A673 (cell line): ENCODE results near the gene LYRM2. TPM values are rescaled to one million over a fixed set of nuclear protein-coding genes. Genes with fewer than 3 reads are reported as not detected.
"Not testable (repeated sequence)": the region's sequence is repeated elsewhere in the genome, so short reads cannot be mapped to it uniquely, and the experiment has no call there.

ENCODE experiments used
- BruUV-seq: library from RNA; stranded (reverse); fragments of 400-500 nt; replicated peaks from 2 replicates; lab custom pipeline; 2021; lab: Mats Ljungman, UMichigan
- CTCF ChIA-PET: fragments of 300-600 bp; sonication (Branson Sonifier 250); formaldehyde crosslinking; loops from one replicate; lab custom pipeline; 2022; ENCODE audit warnings: antibody characterized with exemption; lab: Charles Lee
- POLR2A ChIA-PET: fragments of 300-600 bp; sonication (Branson Sonifier 250); formaldehyde crosslinking; loops from one replicate; lab custom pipeline; 2022; ENCODE audit warnings: antibody characterized with exemption; ENCODE audit not compliant: low non-redundant PET; lab: Charles Lee
- DNase-seq: peaks from one replicate; pipeline ENCODE4 v3.0.0-alpha.2; 2015; ENCODE audit warnings: low spot score
- H3K27ac ChIP-seq: fragments of 200-600 bp; sonication (generic); 2 replicates; pipeline ENCODE4 v1.5.1; 2016; ENCODE audit warnings: mixed run types, low read depth, mild to moderate bottlenecking, mixed read lengths, antibody characterized with exemption, low read length; ENCODE audit not compliant: poor library complexity, severe bottlenecking
- H3K27me3 ChIP-seq: fragments of 200-600 bp; sonication (generic); replicated peaks from 2 replicates; pipeline ENCODE4 v1.6.1; 2017; ENCODE audit warnings: mixed run types, low read depth, mild to moderate bottlenecking, mixed read lengths, antibody characterized with exemption, low read length; ENCODE audit not compliant: insufficient read depth, poor library complexity
- H3K36me3 ChIP-seq: fragments of 200-600 bp; sonication (generic); 2 replicates; pipeline ENCODE4 v1.6.1; 2016; ENCODE audit warnings: mixed run types, mild to moderate bottlenecking, mixed read lengths, antibody characterized with exemption, low read length; ENCODE audit not compliant: insufficient read depth, poor library complexity, severe bottlenecking
- H3K4me1 ChIP-seq: fragments of 200-600 bp; sonication (generic); 2 replicates; pipeline ENCODE4 v1.6.1; 2017; ENCODE audit warnings: mixed run types, mild to moderate bottlenecking, mixed read lengths, antibody characterized with exemption, low read length; ENCODE audit not compliant: insufficient read depth, poor library complexity, severe bottlenecking
- H3K4me3 ChIP-seq: fragments of 200-600 bp; sonication (generic); 2 replicates; pipeline ENCODE4 v1.5.1; 2016; ENCODE audit warnings: low read depth, mixed run types, mild to moderate bottlenecking, mixed read lengths, low read length; ENCODE audit not compliant: poor library complexity, severe bottlenecking
- H3K9me3 ChIP-seq: fragments of 200-600 bp; sonication (generic); 2 replicates; pipeline ENCODE4 v1.6.1; 2016; ENCODE audit warnings: mixed run types, low read depth, mild to moderate bottlenecking, mixed read lengths, antibody characterized with exemption, low read length; ENCODE audit not compliant: poor library complexity, severe bottlenecking
- CTCF ChIP-seq: fragments of 300-800, 200-600 bp; sonication (generic); conservative IDR thresholded peaks from 2 replicates; pipeline ENCODE4 v1.5.1; 2017; ENCODE audit warnings: low read depth, mild to moderate bottlenecking, antibody characterized with exemption, low read length, moderate library complexity, mixed read lengths
- EZH2 ChIP-seq: fragments of 200-600 bp; sonication (generic); IDR thresholded peaks from 2 replicates; pipeline ENCODE4 v1.6.1; 2017; ENCODE audit warnings: borderline replicate concordance, low read depth, mild to moderate bottlenecking, mixed read lengths, antibody characterized with exemption, low read length; ENCODE audit not compliant: poor library complexity, severe bottlenecking
- intact Hi-C: fragments of 100-400 bp; cut with micrococcal nuclease; formaldehyde crosslinking; loops from one replicate; pipeline ENCODE4 v1.10.0; 2022; ENCODE audit not compliant: unreplicated experiment
- total RNA-seq: library from RNA; stranded (reverse); gene quantifications from 2 replicates; pipeline ENCODE4 v1.2.3, GENCODE V29; 2021

The LYRM2 gene
- total RNA-seq, 1 experiment from 2014 or later = 68.2 TPM

- Histone ChIP-seq H3K27me3 (no peaks in the 10 kb centered on the region), H3K9me3 (no peaks in the 10 kb centered on the region), H3K4me1 (peaks cover 7% of the 10 kb centered on the region), H3K4me3 (no peak overlapping the region), H3K36me3 (peaks cover 48% of the 10 kb centered on the region), H3K27ac (no peak overlapping the region)
- intact Hi-C loops = no loop called here
- TF ChIP-seq EZH2 (no peak), CTCF (no peak)
- CTCF ChIA-PET = interaction anchor here (1.1 kb wide), 1 partner anchor 466 kb away, joined by 3 read pairs; no protein-coding TSS in a partner anchor
- no peak for DNase-seq
- POLR2A ChIA-PET = no interaction called here
- no TSS peak for BruUV-seq
Observed at GRCh38 chr6:89643406-89643805, 4.9 kb upstream of the LYRM2 start.

GRCh38 chr6:89642956-89643355, 4.4 kb upstream of the LYRM2 start:
- no peak for TF ChIP-seq CTCF
- no peak for TF ChIP-seq EZH2
- BruUV-seq = TSS peak; percentile 30
- H3K9me3 ChIP-seq = no peaks in the 10 kb centered on the region
- CTCF ChIA-PET = interaction anchor here (1.1 kb wide), 1 partner anchor 465 kb away, joined by 3 read pairs; no protein-coding TSS in a partner anchor
- no peak for DNase-seq
- H3K27ac ChIP-seq = no peak overlapping the region
- intact Hi-C loops = no loop called here
- no peaks in the 10 kb centered on the region for H3K27me3 ChIP-seq
- H3K4me1 ChIP-seq = peaks cover 7% of the 10 kb centered on the region
- peaks cover 43% of the 10 kb centered on the region for H3K36me3 ChIP-seq
- H3K4me3 ChIP-seq = no peak overlapping the region
- POLR2A ChIA-PET = no interaction called here

- intact Hi-C loops, BruUV-seq, DNase-seq, CTCF ChIA-PET, H3K9me3 ChIP-seq, H3K27ac ChIP-seq, POLR2A ChIA-PET, H3K4me3 ChIP-seq, H3K27me3 ChIP-seq: not testable (repeated sequence)
- H3K4me1 ChIP-seq = peaks cover 11% of the 10 kb centered on the region
- peaks cover 37% of the 10 kb centered on the region for H3K36me3 ChIP-seq
Observed at GRCh38 chr6:89641581-89641980, 3.0 kb upstream of the LYRM2 start.

- Histone ChIP-seq H3K27me3 (no peaks in the 10 kb centered on the region), H3K9me3 (no peaks in the 10 kb centered on the region), H3K27ac (no peak overlapping the region), H3K36me3 (peaks cover 37% of the 10 kb centered on the region), H3K4me1 (peaks cover 11% of the 10 kb centered on the region), H3K4me3 (no peak overlapping the region)
- intact Hi-C loops = no loop called here
- TF ChIP-seq EZH2 (no peak), CTCF (no peak)
- POLR2A ChIA-PET = interaction anchor here (0.6 kb wide), 1 partner anchor 52 kb away, joined by 16 read pairs; no protein-coding TSS in a partner anchor
- DNase-seq = no peak
- no TSS peak for BruUV-seq
- CTCF ChIA-PET = no interaction called here
Observed at GRCh38 chr6:89640804-89641203, 2.3 kb upstream of the LYRM2 start.
